Measurements from ENCODE around the gene ADPRM.
"Not testable (repeated sequence)": the region's sequence is repeated elsewhere in the genome, so short reads cannot be mapped to it uniquely, and the experiment has no call there.

ADPRM gene

DNA sequence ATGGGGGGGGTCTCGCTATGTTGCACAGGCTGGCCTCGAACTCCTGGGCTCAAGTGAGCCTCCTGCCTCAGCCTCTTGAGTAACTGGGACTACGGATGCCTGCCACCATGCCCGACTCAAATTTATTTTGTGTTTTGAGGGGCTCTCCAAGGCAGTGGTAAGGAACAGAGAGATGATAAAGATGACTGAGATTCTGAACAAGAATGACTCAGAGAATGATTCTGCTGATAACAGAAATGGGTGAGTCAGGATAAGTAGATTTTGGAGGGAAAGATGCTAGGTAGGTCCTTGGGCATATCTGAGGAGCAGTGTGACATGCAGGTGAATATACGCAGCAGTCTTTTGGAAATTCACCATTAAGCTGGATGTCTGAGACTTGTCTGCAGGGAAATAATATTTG, 29.8 kb downstream of the ADPRM start:
- no peak overlapping the region for H2AFZ ChIP-seq (ENCODE audit: low read depth, low read length)
- ATAC-seq (ENCODE audit: insufficient read depth, low read depth) (no peak), DNase-seq (no peak)
- H3K27ac ChIP-seq (ENCODE audit: low read length): no peak overlapping the region
- no peaks in the 10 kb centered on the region for H3K36me3 ChIP-seq (ENCODE audit: insufficient read depth, low read length)
- H3K79me2 ChIP-seq (ENCODE audit: insufficient read depth, low read length): no peaks in the 10 kb centered on the region
- no peak for TF ChIP-seq EZH2 (IDR thresholded peaks at IDR 0.05; ENCODE audit: borderline replicate concordance, low read depth, low read length, severe bottlenecking)
- no peak for TF ChIP-seq CTCF (IDR thresholded peaks at IDR 0.05; ENCODE audit: borderline replicate concordance, extremely low read depth, low read length, poor library complexity, severe bottlenecking)
- H3K27me3 ChIP-seq (ENCODE audit: insufficient read depth, low read length, poor library complexity): no peaks in the 10 kb centered on the region
- no peaks in the 10 kb centered on the region for H4K20me1 ChIP-seq (ENCODE audit: insufficient read depth, low read length)
- no peak overlapping the region for H3K4me2 ChIP-seq (ENCODE audit: insufficient read depth, low read length)
- H3K4me3 ChIP-seq (ENCODE audit: low read depth in 1 of 2, low read length in 2 of 2): no peak overlapping the region
- no peak overlapping the region for H3K9ac ChIP-seq (ENCODE audit: low read depth, low read length)
- no peaks in the 10 kb centered on the region for H3K4me1 ChIP-seq (ENCODE audit: insufficient read depth, low read length)
- no peaks in the 10 kb centered on the region for H3K9me3 ChIP-seq (ENCODE audit: insufficient read depth, low read length, severe bottlenecking)

DNA sequence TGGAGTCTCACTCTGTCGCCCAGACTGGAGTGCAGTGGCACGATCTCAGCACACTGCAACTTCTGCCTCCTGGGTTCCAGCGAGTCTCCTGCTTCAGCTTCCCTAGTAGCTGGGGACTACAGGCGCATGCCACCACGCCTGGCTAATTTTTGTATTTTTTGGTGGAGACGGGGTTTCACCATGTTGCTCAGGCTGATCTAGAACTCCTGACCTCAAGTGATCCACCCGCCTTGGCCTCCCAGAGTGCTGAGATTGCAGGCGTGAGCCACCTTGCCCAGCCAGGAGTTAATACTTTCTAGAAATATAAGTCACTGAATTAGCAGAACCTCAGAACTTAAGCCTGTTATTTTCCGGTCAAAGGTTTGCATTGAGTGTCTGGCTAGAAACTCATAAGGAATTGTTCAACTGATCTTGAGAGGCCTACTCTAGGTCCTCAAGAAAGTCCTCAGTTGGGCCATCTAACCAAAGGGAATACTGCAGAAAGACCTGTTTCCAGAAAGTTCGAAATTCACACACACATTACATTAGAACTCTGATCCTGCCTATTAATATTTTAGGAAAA, 31.0 kb downstream of the ADPRM start:
- H3K9ac ChIP-seq (ENCODE audit: low read depth, low read length): no peak overlapping the region
- no peaks in the 10 kb centered on the region for H3K27me3 ChIP-seq (ENCODE audit: insufficient read depth, low read length, poor library complexity)
- no peak overlapping the region for H3K27ac ChIP-seq (ENCODE audit: low read length)
- ATAC-seq (ENCODE audit: insufficient read depth, low read depth) (no peak), DNase-seq (no peak)
- no peak overlapping the region for H2AFZ ChIP-seq (ENCODE audit: low read depth, low read length)
- H4K20me1 ChIP-seq (ENCODE audit: insufficient read depth, low read length): no peaks in the 10 kb centered on the region
- H3K79me2 ChIP-seq (ENCODE audit: insufficient read depth, low read length): no peaks in the 10 kb centered on the region
- TF ChIP-seq EZH2 (IDR thresholded peaks at IDR 0.05; ENCODE audit: borderline replicate concordance, low read depth, low read length, severe bottlenecking): no peak
- no peak for TF ChIP-seq CTCF (IDR thresholded peaks at IDR 0.05; ENCODE audit: borderline replicate concordance, extremely low read depth, low read length, poor library complexity, severe bottlenecking)
- H3K36me3 ChIP-seq (ENCODE audit: insufficient read depth, low read length): no peaks in the 10 kb centered on the region
- no peaks in the 10 kb centered on the region for H3K9me3 ChIP-seq (ENCODE audit: insufficient read depth, low read length, severe bottlenecking)
- H3K4me1 ChIP-seq (ENCODE audit: insufficient read depth, low read length): no peaks in the 10 kb centered on the region
- H3K4me2 ChIP-seq (ENCODE audit: insufficient read depth, low read length): no peak overlapping the region
- H3K4me3 ChIP-seq (ENCODE audit: low read depth in 1 of 2, low read length in 2 of 2): no peak overlapping the region

- Histone ChIP-seq H2AFZ (ENCODE audit: low read depth, low read length) (no peak within 1 kb of the TSS), H3K4me1 (ENCODE audit: insufficient read depth, low read length) (no peaks in the 10 kb centered on the region), H3K9ac (ENCODE audit: low read depth, low read length) (no peak within 1 kb of the TSS), H4K20me1 (ENCODE audit: insufficient read depth, low read length) (no peaks in the 10 kb centered on the region), H3K4me2 (ENCODE audit: insufficient read depth, low read length) (no peak within 1 kb of the TSS), H3K9me3 (ENCODE audit: insufficient read depth, low read length, severe bottlenecking) (no peaks in the 10 kb centered on the region), H3K4me3 (ENCODE audit: low read depth in 1 of 2, low read length in 2 of 2) (no peak within 1 kb of the TSS), H3K27me3 (ENCODE audit: insufficient read depth, low read length, poor library complexity) (peaks cover 3% of the 10 kb centered on the region), H3K36me3 (ENCODE audit: insufficient read depth, low read length) (no peaks in the 10 kb centered on the region), H3K27ac (ENCODE audit: low read length) (no peak within 1 kb of the TSS), H3K79me2 (ENCODE audit: insufficient read depth, low read length) (no peaks in the 10 kb centered on the region)
- TF ChIP-seq EZH2 (IDR thresholded peaks at IDR 0.05; ENCODE audit: borderline replicate concordance, low read depth, low read length, severe bottlenecking) (no peak), CTCF (IDR thresholded peaks at IDR 0.05; ENCODE audit: borderline replicate concordance, extremely low read depth, low read length, poor library complexity, severe bottlenecking) (no peak)
- no peak for DNase-seq
- no peak for ATAC-seq (ENCODE audit: insufficient read depth, low read depth)
Measured at GRCh38 chr17:10729334-10730193, 32.2 kb downstream of the ADPRM start, which contains the start of gene TMEM220. TMEM220 (minus strand) TSS chr17:10730023; CDS start chr17:10729851, 172 bp downstream.

GRCh38 chr17:10730247-10730646, 32.9 kb downstream of the ADPRM start:
- not testable (repeated sequence) for ATAC-seq (ENCODE audit: insufficient read depth, low read depth); H3K9me3 ChIP-seq (ENCODE audit: insufficient read depth, low read length, severe bottlenecking); H3K36me3 ChIP-seq (ENCODE audit: insufficient read depth, low read length); H3K4me2 ChIP-seq (ENCODE audit: insufficient read depth, low read length); H3K27me3 ChIP-seq (ENCODE audit: insufficient read depth, low read length, poor library complexity); H3K27ac ChIP-seq (ENCODE audit: low read length); H2AFZ ChIP-seq (ENCODE audit: low read depth, low read length); H3K4me1 ChIP-seq (ENCODE audit: insufficient read depth, low read length); H3K9ac ChIP-seq (ENCODE audit: low read depth, low read length); DNase-seq; H3K4me3 ChIP-seq (ENCODE audit: low read depth in 1 of 2, low read length in 2 of 2); H3K79me2 ChIP-seq (ENCODE audit: insufficient read depth, low read length); H4K20me1 ChIP-seq (ENCODE audit: insufficient read depth, low read length)
